A549 (cell line): ENCODE results near the gene OR10H2. TPM values are rescaled to one million over a fixed set of nuclear protein-coding genes. Genes with fewer than 3 reads are reported as not detected.

Experiments used
- ATAC-seq, 2 experiments: fragments of 200-7000 bp in 1 of 2; fragments of >200 bp in 1 of 2; cut with Nextera tagmentation in 1 of 2; cut with Tn5 transposase in 1 of 2; 3 replicates each; pipeline versions ENCODE4 v1.8.0 to v1.9.1; 2018 to 2020; ENCODE audit warnings: mild to moderate bottlenecking in 1 of 2, moderate library complexity in 1 of 2
- CTCF ChIA-PET: fragments of 300-600 bp; sonication (Branson Sonifier 250); formaldehyde crosslinking; extraction: SDS; loops from one replicate; lab custom pipeline; 2021; ENCODE audit warnings: antibody characterized with exemption, inconsistent platforms; lab: Yijun Ruan, JAX
- POLR2A ChIA-PET: fragments of 350-600 bp; formaldehyde crosslinking; extraction: SDS; loops from one replicate; lab custom pipeline; 2021; ENCODE audit warnings: antibody characterized with exemption, inconsistent platforms; lab: Yijun Ruan, JAX
- DNase-seq, 2 experiments: peaks; one replicate each; pipeline versions ENCODE4 v3.0.0 to v3.0.0-alpha.2; 2011 to 2016; ENCODE audit warnings: low read depth in 1 of 2, low spot score in 1 of 2
- FAIRE-seq: peaks from 2 replicates; lab custom pipeline; 2011; peaks lifted over from hg19 to GRCh38; lab: Jason Lieb, UNC
- H3K27ac ChIP-seq, 2 experiments: fragments of >200 bp; sonication (Bioruptor Twin); formaldehyde crosslinking; 3 replicates each; pipeline ENCODE4 v1.5.1; 2016 to 2017
- H3K4me1 ChIP-seq: fragments of >200 bp; sonication (Bioruptor Twin); formaldehyde crosslinking; 3 replicates; pipeline ENCODE4 v1.6.1; 2016
- H3K4me2 ChIP-seq: fragments of >200 bp; sonication (Bioruptor Twin); formaldehyde crosslinking; 3 replicates; pipeline ENCODE4 v1.6.1; 2016
- H3K4me3 ChIP-seq: fragments of >200 bp; sonication (Bioruptor Twin); formaldehyde crosslinking; 3 replicates; pipeline ENCODE4 v1.5.1; 2016
- H3K9me3 ChIP-seq: fragments of >200 bp; sonication (Bioruptor Twin); formaldehyde crosslinking; 3 replicates; pipeline ENCODE4 v1.6.1; 2016
- CEBPB ChIP-seq, 2 experiments: fragments of >200 bp in 1 of 2; sonication (Bioruptor Twin) in 1 of 2; formaldehyde crosslinking in 1 of 2; IDR thresholded peaks; 2 replicates each; pipeline ENCODE4 v1.6.1; 2012 to 2016
- CHD2 ChIP-seq: fragments of 150-350 bp; IDR thresholded peaks from 2 replicates; pipeline ENCODE4 v1.6.1; 2014; ENCODE audit warnings: low read length; ENCODE audit not compliant: partially characterized antibody
- ELK1 ChIP-seq: fragments of 150-350 bp; IDR thresholded peaks from 2 replicates; pipeline ENCODE4 v1.6.1; 2014; ENCODE audit warnings: low read depth, mild to moderate bottlenecking, low read length
- ESRRA ChIP-seq: fragments of 150-350 bp; IDR thresholded peaks from 2 replicates; pipeline ENCODE4 v1.6.1; 2014; ENCODE audit warnings: mild to moderate bottlenecking, low read length, borderline replicate concordance
- MAZ ChIP-seq: fragments of 150-350 bp; IDR thresholded peaks from 2 replicates; pipeline ENCODE4 v1.6.1; 2014; ENCODE audit warnings: antibody characterized with exemption, low read depth, low read length, borderline replicate concordance
- RNF2 ChIP-seq: fragments of 200-600 bp; sonication (generic); IDR thresholded peaks from 2 replicates; pipeline ENCODE4 v1.6.1; 2016; ENCODE audit warnings: low read depth, mild to moderate bottlenecking, antibody characterized with exemption, moderate library complexity, borderline replicate concordance
- ZNF302 ChIP-seq: fragments of 250-450 bp; sonication (Bioruptor Pico); IDR thresholded peaks from 2 replicates; pipeline ENCODE4 v1.9.0; 2021; ENCODE audit warnings: inconsistent platforms, mild to moderate bottlenecking, moderate library complexity
- WGBS: methylation state at CpG from one replicate; pipeline ENCODE4 v1.1.6; 2017; ENCODE audit errors: missing lambda C conversion rate; 5-methylcytosine and 5-hydroxymethylcytosine counted together
- polyA plus RNA-seq, 4 experiments: library from polyadenylated mRNA; depleted of rRNA in 3 of 4; stranded (reverse); fragments of >200 nt; fragmentation: RNase III in 1 of 4; extraction: RNeasy Plus Mini Kit Qiagen cat#74134 plus additional on column Dnase treatment in 1 of 4; gene quantifications; 2 replicates in 3 of 4; 3 replicates in 1 of 4; pipeline ENCODE4 v1.2.3, GENCODE V29; 2011 to 2017

Gene OR10H2
- polyA plus RNA-seq, 2 of the 4 experiments (the other 2 are of a cell fraction), result not detected

DNA sequence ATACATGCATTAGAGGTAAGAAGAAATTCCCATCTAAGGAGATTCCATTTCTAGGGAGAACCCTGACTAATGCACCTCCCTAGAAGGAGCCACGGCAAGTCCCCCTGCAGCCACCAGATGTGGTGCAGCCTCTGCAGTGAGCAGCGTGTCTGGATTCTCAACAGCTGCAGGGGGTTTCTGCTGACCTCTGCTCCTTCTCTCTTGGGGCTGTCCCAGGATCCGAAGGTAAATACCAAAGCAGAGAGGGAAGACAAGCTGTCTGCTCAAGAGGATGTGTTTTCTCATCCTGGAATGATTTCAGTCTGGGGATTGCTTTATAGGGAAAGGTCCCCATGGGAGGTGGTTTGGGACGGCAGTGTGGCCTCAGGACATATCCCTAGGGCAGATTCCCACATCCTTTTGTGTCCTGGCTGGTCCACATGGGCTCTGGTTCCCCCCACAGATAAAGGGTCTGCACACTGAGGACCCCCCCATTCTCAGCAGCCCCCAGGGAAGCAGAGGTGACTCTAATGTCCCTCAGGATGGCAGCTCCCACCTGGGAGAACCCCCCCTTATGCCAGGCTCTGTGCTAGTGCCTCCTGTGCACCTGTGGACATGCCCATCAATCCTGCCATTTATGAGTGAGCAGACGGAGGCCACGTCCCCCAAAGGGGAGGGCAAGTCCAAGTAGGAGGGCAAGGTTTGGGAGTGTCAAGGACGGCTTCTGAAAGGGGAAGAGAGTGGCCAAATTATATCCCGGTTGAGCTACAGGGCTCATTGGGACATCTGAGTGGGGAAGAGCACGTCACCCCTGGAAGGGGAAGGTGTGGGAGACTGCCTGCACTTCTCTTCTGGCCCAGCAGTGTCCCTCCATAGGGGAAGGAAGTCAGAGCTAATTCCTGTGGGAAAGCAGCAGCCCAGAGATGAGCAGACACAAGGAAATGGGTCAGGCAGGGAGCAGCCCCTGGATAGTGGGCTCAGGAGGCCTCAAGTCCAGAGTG lies 49.5 kb downstream of the OR10H2 start:
- ATAC-seq (no peak), FAIRE-seq (no peak), DNase-seq (no peak)
- CTCF ChIA-PET, result interaction anchor here (0.5 kb wide), 1 partner anchor 496 kb away, joined by 3 read pairs; no protein-coding TSS in a partner anchor
- POLR2A ChIA-PET, result no interaction called here
- TF ChIP-seq ZNF302 (CRISPR knock-in tag) (no peak), CEBPB (IDR thresholded peaks at IDR 0.05) (no peak), CHD2 (no peak), ELK1 (no peak), MAZ (no peak), RNF2 (no peak), ESRRA (no peak)
- Histone ChIP-seq H3K4me2 (no peak overlapping the region), H3K4me3 (no peak overlapping the region), H3K27ac (no peak overlapping the region), H3K9me3 (no peaks in the 10 kb centered on the region), H3K4me1 (no peaks in the 10 kb centered on the region)
- 25% methylated on average over 8 of the region's 9 CpGs for WGBS

Other genes with a start within 250 kb of the OR10H2 start
- not detected in 2 replicates for gene PGLYRP2, start 248.5 kb upstream of the OR10H2 start, polyA plus RNA-seq (2011; rRNA removed)
- gene PGLYRP2, start 248.5 kb upstream of the OR10H2 start, polyA plus RNA-seq (2017; fragmentation: RNase III; extraction: RNeasy Plus Mini Kit Qiagen cat#74134 plus additional on column Dnase treatment), result not detected in 3 replicates
- not detected in 2 replicates for gene CYP4F22, start 219.5 kb upstream of the OR10H2 start, polyA plus RNA-seq (2011; rRNA removed)
- 0.05 TPM in 1 of 3 replicates, not detected in the others for gene CYP4F22, start 219.5 kb upstream of the OR10H2 start, polyA plus RNA-seq (2017; fragmentation: RNase III; extraction: RNeasy Plus Mini Kit Qiagen cat#74134 plus additional on column Dnase treatment)
- gene CYP4F8, start 112.8 kb upstream of the OR10H2 start, polyA plus RNA-seq (2011; rRNA removed), result not detected in 2 replicates
- not detected in 3 replicates for gene CYP4F8, start 112.8 kb upstream of the OR10H2 start, polyA plus RNA-seq (2017; fragmentation: RNase III; extraction: RNeasy Plus Mini Kit Qiagen cat#74134 plus additional on column Dnase treatment)
- gene CYP4F3, start 87.1 kb upstream of the OR10H2 start, polyA plus RNA-seq (2011; rRNA removed), result 32.2 and 33.2 TPM in 2 replicates
- 7.1 to 10.4 TPM (median 8.9 TPM) in 3 replicates for gene CYP4F3, start 87.1 kb upstream of the OR10H2 start, polyA plus RNA-seq (2017; fragmentation: RNase III; extraction: RNeasy Plus Mini Kit Qiagen cat#74134 plus additional on column Dnase treatment)
- gene CYP4F12, start 54.9 kb upstream of the OR10H2 start, polyA plus RNA-seq (2011; rRNA removed), result 12.8 and 12.9 TPM in 2 replicates
- 5.0 to 6.3 TPM (median 5.6 TPM) in 3 replicates for gene CYP4F12, start 54.9 kb upstream of the OR10H2 start, polyA plus RNA-seq (2017; fragmentation: RNase III; extraction: RNeasy Plus Mini Kit Qiagen cat#74134 plus additional on column Dnase treatment)
- gene OR10H3, start 10.0 kb downstream of the OR10H2 start, polyA plus RNA-seq (2011; rRNA removed), result not detected in 2 replicates
- not detected in 3 replicates for gene OR10H3, start 10.0 kb downstream of the OR10H2 start, polyA plus RNA-seq (2017; fragmentation: RNase III; extraction: RNeasy Plus Mini Kit Qiagen cat#74134 plus additional on column Dnase treatment)
- not detected in 2 replicates for gene OR10H5, start 59.6 kb downstream of the OR10H2 start, polyA plus RNA-seq (2011; rRNA removed)
- gene OR10H5, start 59.6 kb downstream of the OR10H2 start, polyA plus RNA-seq (2017; fragmentation: RNase III; extraction: RNeasy Plus Mini Kit Qiagen cat#74134 plus additional on column Dnase treatment), result not detected in 3 replicates
- gene OR10H1, start 87.6 kb downstream of the OR10H2 start, polyA plus RNA-seq (2011; rRNA removed), result not detected in 2 replicates
- gene OR10H1, start 87.6 kb downstream of the OR10H2 start, polyA plus RNA-seq (2017; fragmentation: RNase III; extraction: RNeasy Plus Mini Kit Qiagen cat#74134 plus additional on column Dnase treatment), result not detected in 3 replicates
- 0.33 and 0.43 TPM in 2 replicates for gene CYP4F2, start 170.1 kb downstream of the OR10H2 start, polyA plus RNA-seq (2011; rRNA removed)
- 0.07 to 0.13 TPM (median 0.07 TPM) in 3 replicates for gene CYP4F2, start 170.1 kb downstream of the OR10H2 start, polyA plus RNA-seq (2017; fragmentation: RNase III; extraction: RNeasy Plus Mini Kit Qiagen cat#74134 plus additional on column Dnase treatment)
- 26.2 and 34.2 TPM in 2 replicates for gene CYP4F11, start 206.5 kb downstream of the OR10H2 start, polyA plus RNA-seq (2011; rRNA removed)
- 3.0 to 4.6 TPM (median 4.0 TPM) in 3 replicates for gene CYP4F11, start 206.5 kb downstream of the OR10H2 start, polyA plus RNA-seq (2017; fragmentation: RNase III; extraction: RNeasy Plus Mini Kit Qiagen cat#74134 plus additional on column Dnase treatment)
- gene OR10H4, start 221.0 kb downstream of the OR10H2 start, polyA plus RNA-seq (2011; rRNA removed), result not detected in 2 replicates
- not detected in 3 replicates for gene OR10H4, start 221.0 kb downstream of the OR10H2 start, polyA plus RNA-seq (2017; fragmentation: RNase III; extraction: RNeasy Plus Mini Kit Qiagen cat#74134 plus additional on column Dnase treatment)